ENCODE results near the gene RYK. TPM values are rescaled to one million over a fixed set of nuclear protein-coding genes. Genes with fewer than 3 reads are reported as not detected.
A peak's percentile ranks its signal among the peaks of the same experiment; 100 is the strongest.

The RYK gene
- total RNA-seq (2014; rRNA removed; shearing (Covaris generic)) = 88.6 and 91.7 TPM in 2 replicates

DNA sequence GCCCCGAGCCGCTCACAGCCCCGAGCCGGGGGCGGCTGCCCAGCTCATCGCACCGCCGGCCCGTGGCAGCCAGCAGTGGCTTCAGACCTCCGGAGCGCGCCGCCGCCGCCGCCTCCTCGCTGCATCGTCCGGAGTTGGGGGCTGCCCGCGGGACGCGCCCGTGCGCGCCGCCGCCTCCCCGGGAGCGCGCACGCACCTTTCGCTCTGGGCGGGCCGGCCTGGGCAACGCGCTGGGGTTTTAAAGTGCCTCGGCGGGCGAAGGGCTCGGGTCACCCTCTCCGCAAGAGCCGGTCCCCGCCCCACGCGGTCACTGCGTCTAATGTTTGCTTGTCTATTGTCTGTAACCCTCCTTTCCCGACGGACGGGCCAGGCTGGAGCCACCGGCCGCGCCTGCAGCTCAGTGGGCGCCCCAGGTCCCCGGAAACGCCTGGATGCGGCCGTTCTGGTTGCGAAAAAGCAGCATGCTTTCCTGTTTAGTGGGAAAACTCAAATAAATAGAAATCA lies at the start of gene RYK:
RYK (minus strand) TSS at position 143 of the 504 bp plus-strand sequence. CDS start 205 bp downstream, outside the sequence.
- H3K27ac ChIP-seq = peak within 1 kb of the TSS; percentile 69
- H3K36me3 ChIP-seq = no peaks in the 10 kb centered on the region
- peak; percentile 92 to 95 for DNase-seq
- H3K4me3 ChIP-seq = peak within 1 kb of the TSS; percentile 80
- H3K4me1 ChIP-seq = peaks cover 11% of the 10 kb centered on the region
- no peaks in the 10 kb centered on the region for H3K27me3 ChIP-seq
- H3K9me3 ChIP-seq (replicated peaks) = no peaks in the 10 kb centered on the region

DNA sequence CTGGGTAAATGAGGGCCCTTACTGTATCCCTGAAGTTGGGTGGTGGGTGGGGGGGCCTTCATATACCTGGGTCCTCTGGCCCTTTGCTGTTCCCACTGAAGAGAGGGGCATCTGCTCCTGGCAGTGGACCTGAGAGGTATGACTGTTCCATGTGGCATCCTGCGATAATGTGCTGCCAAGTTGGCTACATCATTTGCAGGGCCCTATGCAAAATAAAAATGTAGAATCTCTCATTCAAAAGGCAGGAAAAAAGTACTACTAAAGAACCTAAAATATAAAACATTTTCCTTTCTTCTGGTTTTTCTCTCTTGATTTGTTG lies 49.2 kb upstream of the RYK start:
- Histone ChIP-seq H3K27me3 (no peaks in the 10 kb centered on the region), H3K36me3 (no peaks in the 10 kb centered on the region), H3K4me1 (peaks cover 5% of the 10 kb centered on the region; the same call in 1 of the 2 replicates), H3K9me3 (replicated peaks) (no peaks in the 10 kb centered on the region), H3K27ac (no peak overlapping the region), H3K4me3 (no peak overlapping the region)
- no peak for DNase-seq

DNA sequence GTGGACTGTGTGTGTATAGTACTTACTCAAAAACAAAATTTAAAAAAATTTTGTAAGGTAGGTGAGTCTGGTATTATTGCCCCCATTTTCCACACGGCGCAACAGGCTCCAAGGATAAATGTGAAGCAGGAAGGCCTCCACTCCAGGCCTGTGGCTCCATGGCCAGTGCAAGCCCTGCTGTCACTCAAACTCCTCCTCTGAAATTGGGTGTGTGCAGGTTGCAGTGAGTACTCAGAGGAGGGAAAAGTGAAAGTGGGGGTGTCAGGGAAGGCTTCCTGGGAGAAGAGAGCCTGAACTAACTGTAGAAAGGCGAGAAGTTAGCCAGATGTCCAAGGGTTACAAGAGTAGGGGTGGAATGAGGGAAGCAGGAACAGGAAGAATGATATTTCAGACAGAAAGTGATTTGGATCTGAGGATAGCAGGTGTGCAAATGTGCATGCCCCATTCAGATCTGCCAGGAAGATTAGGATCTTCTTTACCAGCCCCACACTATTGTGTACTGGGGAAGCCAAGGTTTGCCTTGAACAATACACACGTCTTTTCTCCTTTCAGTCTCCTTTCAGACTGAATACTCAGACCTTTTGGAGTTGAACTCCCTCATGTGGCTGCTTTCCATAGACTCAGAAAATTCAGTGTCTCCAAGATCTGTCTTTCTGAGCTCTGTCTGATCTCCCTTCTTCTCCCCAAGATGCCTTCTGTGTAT lies 48.7 kb upstream of the RYK start:
- Histone ChIP-seq H3K9me3 (replicated peaks) (no peaks in the 10 kb centered on the region), H3K4me3 (no peak overlapping the region), H3K4me1 (peaks cover 5% of the 10 kb centered on the region; the same call in 1 of the 2 replicates), H3K27me3 (no peaks in the 10 kb centered on the region), H3K36me3 (no peaks in the 10 kb centered on the region), H3K27ac (no peak overlapping the region)
- DNase-seq = peak in 1 of 2 experiments; percentile 49

DNA sequence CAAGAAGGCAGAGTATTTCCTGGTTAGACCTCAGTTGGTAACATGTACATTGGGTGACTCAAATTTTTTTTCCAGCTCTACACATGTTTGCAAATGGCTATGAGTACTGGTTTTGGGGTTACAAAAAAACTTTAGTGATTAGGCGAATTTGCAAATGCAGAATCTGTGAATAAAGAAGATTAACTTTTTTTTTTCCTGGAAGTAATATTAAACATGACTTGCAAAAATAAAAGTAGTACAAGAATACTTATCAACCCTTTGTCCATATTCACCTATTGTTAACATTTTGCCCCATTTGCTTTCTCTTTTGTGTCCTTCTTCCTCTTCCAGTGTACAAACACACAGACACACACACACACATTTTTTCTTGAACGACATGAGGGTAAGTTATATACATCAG lies 47.6 kb upstream of the RYK start:
- DNase-seq = no peak

GRCh38 chr3:134296616-134297015 lies 46.0 kb upstream of the RYK start:
- no peak for DNase-seq
- H3K4me1 ChIP-seq = peaks cover 5% of the 10 kb centered on the region; the same call in 1 of the 2 replicates
- no peak overlapping the region for H3K27ac ChIP-seq
- H3K9me3 ChIP-seq (replicated peaks) = no peaks in the 10 kb centered on the region
- no peaks in the 10 kb centered on the region for H3K36me3 ChIP-seq
- no peaks in the 10 kb centered on the region for H3K27me3 ChIP-seq
- no peak overlapping the region for H3K4me3 ChIP-seq

More for the DNA sequence above, 47.6 kb upstream of the RYK start:
- no peak overlapping the region for H3K27ac ChIP-seq
- no peaks in the 10 kb centered on the region for H3K9me3 ChIP-seq (replicated peaks)
- H3K4me3 ChIP-seq = no peak overlapping the region
- peaks cover 5% of the 10 kb centered on the region; the same call in 1 of the 2 replicates for H3K4me1 ChIP-seq
- no peaks in the 10 kb centered on the region for H3K27me3 ChIP-seq
- H3K36me3 ChIP-seq = no peaks in the 10 kb centered on the region

- Histone ChIP-seq H3K9me3 (replicated peaks) (no peaks in the 10 kb centered on the region), H3K4me3 (no peak overlapping the region), H3K36me3 (no peaks in the 10 kb centered on the region), H3K27ac (no peak overlapping the region), H3K27me3 (no peaks in the 10 kb centered on the region), H3K4me1 (peaks cover 5% of the 10 kb centered on the region; the same call in 1 of the 2 replicates)
- no peak for DNase-seq
These were observed 45.3 kb upstream of the RYK start for GRCh38 chr3:134295930-134296329.

DNA sequence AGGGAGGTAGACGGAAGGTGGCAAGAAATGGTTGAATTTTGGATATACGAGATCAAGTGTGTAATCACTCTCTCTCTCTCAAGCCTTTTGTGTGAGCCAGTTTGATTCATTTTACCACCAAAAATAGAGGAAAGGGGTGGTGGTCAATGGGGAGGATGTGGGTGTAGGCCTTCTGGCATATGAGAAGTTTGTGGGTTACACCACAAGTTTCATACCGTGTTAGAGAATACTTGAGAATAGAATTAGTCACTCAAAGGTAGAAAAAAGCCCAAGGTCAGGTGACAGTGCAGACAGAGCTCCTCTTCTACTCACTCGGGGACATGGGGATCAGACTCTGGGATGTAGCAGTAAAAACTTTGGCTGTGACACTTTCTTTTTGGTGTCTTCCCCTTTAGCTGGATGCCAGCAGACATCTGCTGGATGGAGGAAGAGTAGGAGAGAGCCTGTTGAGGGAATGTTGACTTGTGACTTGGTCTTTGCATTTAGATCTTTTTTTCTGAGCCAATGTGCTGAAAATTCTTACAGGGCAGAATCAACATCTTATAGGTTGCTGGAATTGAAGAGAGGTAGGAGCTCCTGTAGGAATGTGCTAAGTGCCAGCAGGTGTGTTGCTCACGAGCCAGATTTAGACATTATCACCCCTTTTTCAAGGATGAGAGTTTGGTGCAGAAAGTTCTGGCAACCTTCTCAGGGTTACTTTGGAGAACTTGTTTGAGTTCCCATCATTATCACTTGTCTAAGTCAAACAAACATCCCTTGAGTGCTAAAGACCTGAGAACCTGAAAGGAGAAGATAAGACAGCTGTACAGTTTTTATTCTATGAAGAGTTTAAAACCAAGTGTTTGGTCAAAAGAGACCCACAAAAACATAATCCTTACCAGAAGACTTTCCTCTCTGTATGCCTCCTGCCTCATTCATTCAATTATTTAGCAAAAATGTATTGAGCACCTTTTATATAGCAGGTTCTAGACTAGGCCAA lies 43.9 kb upstream of the RYK start:
- H3K4me1 ChIP-seq = peaks cover 9% of the 10 kb centered on the region; the same call in 1 of the 2 replicates
- H3K9me3 ChIP-seq (replicated peaks) = no peaks in the 10 kb centered on the region
- no peak overlapping the region for H3K27ac ChIP-seq
- H3K27me3 ChIP-seq = no peaks in the 10 kb centered on the region
- no peak for DNase-seq
- H3K36me3 ChIP-seq = no peaks in the 10 kb centered on the region
- H3K4me3 ChIP-seq = no peak overlapping the region

GRCh38 chr3:134291319-134292254 lies 40.9 kb upstream of the RYK start:
- H3K4me3 ChIP-seq = no peak overlapping the region
- no peaks in the 10 kb centered on the region for H3K27me3 ChIP-seq
- H3K36me3 ChIP-seq = no peaks in the 10 kb centered on the region
- DNase-seq = no peak
- no peaks in the 10 kb centered on the region for H3K9me3 ChIP-seq (replicated peaks)
- no peak overlapping the region for H3K27ac ChIP-seq
- H3K4me1 ChIP-seq = peaks cover 4% of the 10 kb centered on the region; the same call in 1 of the 2 replicates

DNA sequence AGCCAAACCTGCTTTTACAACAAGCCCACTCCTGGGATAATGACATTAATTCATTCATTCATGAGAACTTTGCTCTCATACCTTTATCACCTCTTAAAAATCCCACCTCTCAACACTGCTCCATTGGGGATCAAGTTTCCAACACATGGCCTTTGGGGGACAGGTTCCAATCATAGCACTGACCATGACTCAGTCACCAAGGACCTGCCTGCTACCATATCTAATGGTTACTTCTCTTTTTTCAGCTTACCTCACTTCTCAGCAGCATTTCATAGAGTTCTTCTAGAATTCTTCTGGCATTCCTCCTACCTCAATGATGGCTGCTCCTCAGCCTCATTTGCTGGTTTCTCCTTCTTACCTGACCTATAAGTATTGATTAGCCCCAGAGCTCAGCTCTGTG lies 36.9 kb upstream of the RYK start:
- Histone ChIP-seq H3K27ac (no peak overlapping the region), H3K27me3 (no peaks in the 10 kb centered on the region), H3K4me3 (no peak overlapping the region), H3K36me3 (no peaks in the 10 kb centered on the region), H3K4me1 (peaks cover 4% of the 10 kb centered on the region; the same call in 1 of the 2 replicates), H3K9me3 (replicated peaks) (no peaks in the 10 kb centered on the region)
- no peak for DNase-seq

DNA sequence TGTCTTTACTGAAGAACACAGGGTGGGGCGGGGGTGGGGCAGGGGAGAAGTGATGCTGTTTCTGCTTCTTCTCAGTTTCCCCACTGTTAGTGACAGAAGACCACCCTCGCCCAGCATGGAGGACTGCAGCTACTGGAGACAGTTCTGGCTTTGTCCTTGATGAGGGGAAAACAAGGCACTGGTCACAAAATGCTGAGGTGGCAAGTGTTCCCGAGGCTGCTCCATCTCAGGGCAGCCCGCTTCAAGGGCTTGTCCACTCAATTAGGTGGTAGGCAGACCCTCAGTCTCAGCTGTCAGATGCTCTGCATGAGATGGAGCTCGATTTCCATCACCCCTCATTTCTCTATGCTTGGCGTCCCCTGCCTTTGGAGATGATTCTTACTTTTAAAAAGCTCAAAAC lies 33.8 kb upstream of the RYK start:
- H3K4me1 ChIP-seq = no peaks in the 10 kb centered on the region

DNA sequence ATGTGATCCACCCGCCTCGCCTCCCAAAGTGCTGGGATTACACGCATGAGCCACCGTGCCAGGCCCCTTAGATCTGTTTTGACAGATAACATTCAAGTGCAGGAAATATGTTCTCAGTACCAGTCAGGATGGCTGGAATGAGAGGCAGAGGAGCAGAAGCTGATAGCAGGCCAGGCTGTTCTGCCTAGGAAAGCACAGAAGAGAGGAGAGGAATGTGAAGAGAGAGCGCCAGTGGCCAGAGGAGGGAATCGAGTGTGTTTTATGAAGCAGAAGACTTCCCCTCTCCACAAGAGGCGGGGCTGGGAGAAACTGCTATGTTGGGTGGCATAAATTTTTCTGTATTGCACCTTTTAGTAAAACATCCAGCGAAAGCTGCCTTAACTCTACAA lies 32.0 kb upstream of the RYK start:
- H3K27ac ChIP-seq = no peak overlapping the region
- H3K4me1 ChIP-seq = no peaks in the 10 kb centered on the region
- DNase-seq = no peak
- no peaks in the 10 kb centered on the region for H3K27me3 ChIP-seq
- H3K36me3 ChIP-seq = no peaks in the 10 kb centered on the region
- H3K4me3 ChIP-seq = no peak overlapping the region
- H3K9me3 ChIP-seq (replicated peaks) = no peaks in the 10 kb centered on the region

More for the DNA sequence above, 33.8 kb upstream of the RYK start:
- H3K4me3 ChIP-seq = no peak overlapping the region
- no peaks in the 10 kb centered on the region for H3K9me3 ChIP-seq (replicated peaks)
- H3K36me3 ChIP-seq = no peaks in the 10 kb centered on the region
- H3K27me3 ChIP-seq = no peaks in the 10 kb centered on the region
- no peak overlapping the region for H3K27ac ChIP-seq
- no peak for DNase-seq

- no peaks in the 10 kb centered on the region for H3K9me3 ChIP-seq (replicated peaks)
- H3K27ac ChIP-seq = no peak overlapping the region
- no peaks in the 10 kb centered on the region for H3K4me1 ChIP-seq
- no peak for DNase-seq
- no peaks in the 10 kb centered on the region for H3K36me3 ChIP-seq
- H3K27me3 ChIP-seq = no peaks in the 10 kb centered on the region
- no peak overlapping the region for H3K4me3 ChIP-seq
These were observed 31.4 kb upstream of the RYK start for GRCh38 chr3:134281912-134282658.

- DNase-seq = no peak
- H3K27me3 ChIP-seq = no peaks in the 10 kb centered on the region
- H3K4me3 ChIP-seq = no peak overlapping the region
- H3K36me3 ChIP-seq = no peaks in the 10 kb centered on the region
- H3K9me3 ChIP-seq (replicated peaks) = no peaks in the 10 kb centered on the region
- no peak overlapping the region for H3K27ac ChIP-seq
- no peaks in the 10 kb centered on the region for H3K4me1 ChIP-seq
These were observed 28.8 kb upstream of the RYK start for GRCh38 chr3:134279466-134279865.

Data from SJCRH30 (cell line).